ENCODE results near the gene GAS2L1.

The GAS2L1 gene

GRCh38 chr22:29340566-29340965 lies 34.1 kb downstream of the GAS2L1 start:
- H3K36me3 ChIP-seq = peaks cover 64% of the 10 kb centered on the region
- no peak overlapping the region for H3K27ac ChIP-seq
- DNase-seq = no peak
- H3K9me3 ChIP-seq (ENCODE audit: severe bottlenecking) = no peaks in the 10 kb centered on the region
- no peaks in the 10 kb centered on the region for H3K27me3 ChIP-seq (ENCODE audit: insufficient read depth, low read depth, severe bottlenecking)
- TF ChIP-seq, protein P1, sequence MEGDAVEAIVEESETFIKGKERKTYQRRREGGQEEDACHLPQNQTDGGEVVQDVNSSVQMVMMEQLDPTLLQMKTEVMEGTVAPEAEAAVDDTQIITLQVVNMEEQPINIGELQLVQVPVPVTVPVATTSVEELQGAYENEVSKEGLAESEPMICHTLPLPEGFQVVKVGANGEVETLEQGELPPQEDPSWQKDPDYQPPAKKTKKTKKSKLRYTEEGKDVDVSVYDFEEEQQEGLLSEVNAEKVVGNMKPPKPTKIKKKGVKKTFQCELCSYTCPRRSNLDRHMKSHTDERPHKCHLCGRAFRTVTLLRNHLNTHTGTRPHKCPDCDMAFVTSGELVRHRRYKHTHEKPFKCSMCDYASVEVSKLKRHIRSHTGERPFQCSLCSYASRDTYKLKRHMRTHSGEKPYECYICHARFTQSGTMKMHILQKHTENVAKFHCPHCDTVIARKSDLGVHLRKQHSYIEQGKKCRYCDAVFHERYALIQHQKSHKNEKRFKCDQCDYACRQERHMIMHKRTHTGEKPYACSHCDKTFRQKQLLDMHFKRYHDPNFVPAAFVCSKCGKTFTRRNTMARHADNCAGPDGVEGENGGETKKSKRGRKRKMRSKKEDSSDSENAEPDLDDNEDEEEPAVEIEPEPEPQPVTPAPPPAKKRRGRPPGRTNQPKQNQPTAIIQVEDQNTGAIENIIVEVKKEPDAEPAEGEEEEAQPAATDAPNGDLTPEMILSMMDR (IDR thresholded peaks at IDR 0.05; ENCODE audit: low read depth, low read length) = no peak
- H3K4me3 ChIP-seq (ENCODE audit: low read depth, low read length) = no peak overlapping the region

GRCh38 chr22:29341056-29341848 lies 34.8 kb downstream of the GAS2L1 start:
- DNase-seq = no peak
- H3K27me3 ChIP-seq (ENCODE audit: insufficient read depth, low read depth, severe bottlenecking) = no peaks in the 10 kb centered on the region
- peaks cover 57% of the 10 kb centered on the region for H3K36me3 ChIP-seq
- H3K4me3 ChIP-seq (ENCODE audit: low read depth, low read length) = no peak overlapping the region
- no peaks in the 10 kb centered on the region for H3K9me3 ChIP-seq (ENCODE audit: severe bottlenecking)
- no peak overlapping the region for H3K27ac ChIP-seq
- TF ChIP-seq, protein P1 (IDR thresholded peaks at IDR 0.05; ENCODE audit: low read depth, low read length) = no peak

DNA sequence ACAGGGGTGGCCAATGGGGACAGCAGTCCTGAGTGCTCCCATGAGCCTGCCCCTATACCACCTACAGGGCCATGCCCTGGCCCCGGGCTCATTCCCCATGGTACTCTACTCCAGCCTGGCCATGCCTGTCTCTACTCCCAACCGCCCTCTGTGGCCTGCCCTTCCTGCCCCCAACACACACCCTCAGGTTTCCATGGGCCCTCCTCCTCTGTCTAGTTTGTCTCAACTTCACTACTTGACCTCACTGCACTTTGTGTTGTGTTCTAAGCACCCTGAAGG lies 35.3 kb downstream of the GAS2L1 start:
- TF ChIP-seq, protein P1 (IDR thresholded peaks at IDR 0.05; ENCODE audit: low read depth, low read length) = no peak
- Histone ChIP-seq H3K9me3 (ENCODE audit: severe bottlenecking) (no peaks in the 10 kb centered on the region), H3K27me3 (ENCODE audit: insufficient read depth, low read depth, severe bottlenecking) (no peaks in the 10 kb centered on the region), H3K36me3 (peaks cover 54% of the 10 kb centered on the region), H3K27ac (no peak overlapping the region), H3K4me3 (ENCODE audit: low read depth, low read length) (no peak overlapping the region)
- no peak for DNase-seq

DNA sequence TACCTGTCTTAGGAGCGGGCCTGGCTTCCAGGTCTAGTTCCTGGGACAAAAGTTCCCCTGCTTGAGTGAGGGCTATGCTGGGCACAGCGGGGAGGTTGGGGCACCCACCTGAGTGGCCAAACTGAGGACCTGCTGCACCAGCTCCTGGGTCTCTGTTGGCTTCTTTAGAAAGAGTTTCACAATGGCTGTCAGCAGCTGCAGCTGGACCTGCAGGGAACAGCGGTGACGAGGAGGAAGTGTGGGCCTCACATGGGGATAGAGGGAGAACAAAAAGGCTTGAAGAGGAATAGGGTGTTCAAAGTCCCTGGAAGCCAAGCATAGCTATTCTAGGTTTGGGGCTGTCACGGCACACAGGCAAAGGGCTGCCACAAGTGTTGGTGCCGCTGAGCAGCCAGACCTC lies 35.7 kb downstream of the GAS2L1 start:
- Histone ChIP-seq H3K4me3 (ENCODE audit: low read depth, low read length) (no peak overlapping the region), H3K27ac (no peak overlapping the region), H3K36me3 (peaks cover 51% of the 10 kb centered on the region), H3K27me3 (ENCODE audit: insufficient read depth, low read depth, severe bottlenecking) (no peaks in the 10 kb centered on the region), H3K9me3 (ENCODE audit: severe bottlenecking) (no peaks in the 10 kb centered on the region)
- TF ChIP-seq, protein P1 (IDR thresholded peaks at IDR 0.05; ENCODE audit: low read depth, low read length) = no peak
- DNase-seq = no peak

DNA sequence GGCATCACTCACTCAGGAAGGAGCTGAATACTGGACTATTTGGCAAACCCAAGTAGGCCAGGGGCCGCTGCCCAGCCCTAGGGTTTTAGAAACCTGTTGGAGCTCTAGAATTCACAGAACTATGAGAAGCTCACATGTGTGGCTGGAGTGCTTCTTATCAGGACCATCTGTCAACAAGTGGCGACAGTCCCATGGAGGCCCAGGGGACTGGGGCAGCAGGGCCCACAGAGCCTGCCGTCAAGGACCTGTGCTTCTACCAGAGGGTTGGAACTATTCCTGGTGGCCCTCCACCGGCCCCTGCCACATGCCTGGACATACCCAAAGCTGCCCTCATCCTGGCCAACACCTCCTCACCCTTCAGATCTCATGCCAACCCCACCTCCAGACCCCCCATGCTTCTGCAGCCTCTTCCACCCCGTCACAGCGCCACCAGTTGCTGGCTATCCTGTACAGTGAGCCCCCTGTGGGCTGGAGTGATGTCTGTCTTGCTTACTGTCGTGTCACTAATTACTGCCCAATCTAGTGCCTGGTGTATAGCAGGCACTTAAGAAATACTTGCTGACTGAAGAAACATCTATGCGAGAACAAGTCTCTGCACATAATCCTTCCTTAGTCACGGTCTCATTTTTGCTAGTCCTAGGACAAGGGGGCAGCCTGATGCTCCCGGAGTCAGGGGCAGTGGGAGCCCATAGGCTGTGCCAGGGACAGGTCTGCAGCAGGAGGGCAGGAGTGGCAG lies 36.3 kb downstream of the GAS2L1 start:
- Histone ChIP-seq H3K27ac (peak overlapping the region; percentile 58; the same call in 1 of the 2 replicates), H3K9me3 (ENCODE audit: severe bottlenecking) (no peaks in the 10 kb centered on the region), H3K4me3 (ENCODE audit: low read depth, low read length) (no peak overlapping the region), H3K36me3 (peaks cover 54% of the 10 kb centered on the region), H3K27me3 (ENCODE audit: insufficient read depth, low read depth, severe bottlenecking) (no peaks in the 10 kb centered on the region)
- TF ChIP-seq, protein P1 (IDR thresholded peaks at IDR 0.05; ENCODE audit: low read depth, low read length) = no peak
- no peak for DNase-seq

Data from WERI-Rb-1 (cell line).